GM18499 (cell line): ENCODE results near the gene IRF5.
"Not testable (repeated sequence)": the region's sequence is repeated elsewhere in the genome, so short reads cannot be mapped to it uniquely, and the experiment has no call there.

Experiments
- ATAC-seq: cut with Tn5 transposase; IDR thresholded peaks from one replicate; pipeline ENCODE4 v1.9.1; 2021; ENCODE audit warnings: moderate number of reproducible peaks; ENCODE audit not compliant: insufficient read depth, unreplicated experiment

The IRF5 gene

GRCh38 chr7:128948976-128949760, 11.4 kb downstream of the IRF5 start:
- ATAC-seq, result no peak

- ATAC-seq, result no peak
These were observed 13.6 kb downstream of the IRF5 start for GRCh38 chr7:128951296-128951695.

DNA sequence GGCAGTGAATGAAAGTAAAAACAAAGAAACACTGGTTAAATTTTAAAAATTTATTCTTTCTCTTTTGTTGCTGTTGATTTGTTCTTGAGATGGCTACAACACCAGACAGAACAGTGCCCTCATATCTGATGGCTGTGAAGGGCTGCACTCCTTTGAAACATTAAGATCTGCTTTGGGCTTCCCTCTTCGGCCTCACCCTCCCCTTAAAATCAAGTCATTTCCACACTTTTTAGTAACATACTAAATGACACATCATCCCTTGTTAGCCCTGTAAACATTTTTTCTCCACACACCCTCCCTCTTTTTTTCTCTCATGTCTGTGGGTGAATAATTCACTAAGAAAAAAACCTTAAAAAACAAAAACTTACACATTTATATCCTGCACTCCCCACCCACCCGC, 16.4 kb downstream of the IRF5 start:
- no peak for ATAC-seq

DNA sequence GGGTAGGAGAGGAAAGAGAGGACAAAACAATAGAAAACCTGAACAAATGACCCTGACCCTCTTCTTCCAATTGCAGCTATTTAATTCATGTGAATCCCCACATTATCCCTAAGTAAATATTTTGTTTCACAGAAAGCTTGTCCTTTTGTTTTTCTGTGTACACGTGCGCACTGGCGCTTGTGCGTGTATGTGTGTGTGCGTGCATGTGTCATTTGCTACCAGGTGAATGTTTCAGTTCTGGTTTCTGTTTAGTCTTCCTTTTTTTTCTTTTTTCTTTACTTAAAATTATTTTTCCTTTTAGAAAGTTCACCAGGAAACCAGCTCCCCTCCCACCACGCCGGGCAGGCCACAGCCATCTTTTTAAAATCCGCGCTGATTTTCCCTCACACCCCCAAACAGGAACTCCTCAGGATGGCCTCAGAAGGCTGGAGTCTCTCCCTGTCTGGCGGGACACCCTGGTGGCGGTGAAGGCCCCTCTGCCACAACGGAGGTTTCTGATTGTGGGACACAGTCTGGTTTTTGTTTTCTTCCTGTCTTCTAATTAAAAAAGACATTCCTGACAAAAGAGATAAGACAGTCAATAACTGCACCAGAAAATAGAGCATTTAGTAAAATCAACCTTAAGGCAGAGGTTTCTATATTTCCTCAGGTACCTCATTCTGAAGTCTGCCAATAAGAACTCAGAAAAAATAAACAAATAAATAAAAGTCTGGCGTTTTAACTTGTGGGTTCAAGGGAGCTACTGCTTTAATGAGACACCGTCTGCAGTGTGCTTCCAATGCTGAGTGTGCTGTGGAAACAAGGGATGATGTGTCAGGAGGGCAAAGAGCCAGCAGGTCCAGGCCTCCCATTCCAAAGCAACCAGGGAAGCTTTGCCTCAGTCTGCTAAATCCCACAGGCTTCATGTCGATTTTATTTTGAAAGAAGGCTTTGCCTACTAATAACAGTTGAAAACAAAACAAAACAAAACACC, 17.4 kb downstream of the IRF5 start:
- no peak for ATAC-seq

DNA sequence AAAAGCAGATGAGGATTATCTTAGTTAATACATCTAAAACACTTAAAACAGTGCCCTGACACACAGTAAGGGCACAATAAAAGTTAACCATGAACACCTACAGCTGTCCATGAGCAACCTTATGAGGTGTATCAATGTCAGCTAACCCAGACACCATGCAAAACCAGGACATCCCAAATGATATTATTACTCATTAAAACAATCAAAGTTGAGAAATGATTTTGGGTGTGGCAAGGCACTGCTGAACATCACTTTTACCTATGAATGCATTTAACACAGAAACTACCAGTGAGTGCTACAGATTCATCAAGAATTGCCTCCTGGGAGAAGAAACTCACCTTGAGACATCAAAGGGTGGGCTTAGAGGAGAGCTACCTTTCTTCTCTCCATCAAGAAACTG, 18.3 kb downstream of the IRF5 start:
- ATAC-seq, result no peak

DNA sequence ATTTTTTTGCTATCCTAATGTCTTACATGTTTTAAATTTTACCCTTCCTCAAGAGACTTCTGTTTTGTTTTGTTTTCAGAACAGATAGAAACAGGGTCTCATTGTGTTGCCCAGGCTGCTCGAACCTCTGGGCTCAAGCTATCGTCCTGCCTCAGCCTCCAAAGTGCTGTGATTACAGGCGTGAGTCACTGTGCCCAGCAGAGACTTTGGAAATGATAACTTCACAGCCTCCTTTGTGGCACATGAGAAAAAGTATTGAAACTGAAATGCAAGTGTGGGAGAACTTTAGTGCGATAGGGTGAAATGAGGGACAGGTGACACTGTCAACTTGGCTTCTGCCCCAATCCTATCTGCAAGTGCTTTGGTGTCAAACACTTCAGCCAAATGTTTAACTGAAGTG, 21.6 kb downstream of the IRF5 start:
- ATAC-seq, result no peak

DNA sequence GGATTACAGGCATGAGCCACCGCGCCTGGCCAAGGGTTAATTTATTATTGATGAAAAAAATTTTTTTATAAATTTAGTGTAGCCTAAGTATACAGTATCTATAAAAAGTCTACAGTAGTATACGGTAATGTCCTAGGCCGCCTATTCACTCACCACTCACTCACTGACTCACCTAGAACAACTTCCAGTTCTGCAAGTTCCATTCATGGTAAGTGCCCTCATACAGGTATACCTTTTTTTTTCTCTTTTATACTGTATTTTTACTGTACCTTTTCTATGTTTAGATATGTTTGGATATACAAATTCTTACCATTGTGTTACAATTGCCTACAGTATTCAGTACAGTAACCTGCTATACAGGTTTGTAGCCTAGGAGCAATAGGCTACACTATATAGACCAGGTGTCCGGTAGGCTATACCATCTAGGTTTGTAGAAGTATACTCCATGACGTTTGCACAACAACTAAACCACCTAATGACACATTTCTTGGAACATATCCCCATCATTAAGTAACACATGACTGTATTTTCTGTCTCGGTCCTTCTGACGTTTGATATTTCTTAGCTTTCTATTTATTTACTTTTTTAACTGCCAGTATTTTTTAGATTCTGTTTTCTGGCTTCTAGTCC, 23.4 kb downstream of the IRF5 start:
- no peak for ATAC-seq

DNA sequence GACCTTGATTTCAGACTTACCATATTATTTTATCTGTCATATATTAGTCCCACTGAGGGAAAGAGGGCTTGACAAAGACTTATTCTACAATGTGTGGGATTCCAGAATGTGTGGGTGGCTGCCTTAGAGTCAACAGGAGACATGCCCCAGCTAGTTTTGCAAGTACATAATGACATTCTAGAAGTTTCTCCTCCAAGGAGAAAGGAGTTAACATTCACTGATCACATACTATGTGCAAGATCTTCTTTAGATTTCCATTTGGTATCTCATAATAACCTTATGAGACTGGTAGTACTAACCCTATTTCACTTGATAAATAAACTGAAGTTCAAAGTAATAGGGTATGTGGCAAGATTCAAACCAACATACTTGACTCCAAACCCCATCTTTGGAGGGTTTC, 25.2 kb downstream of the IRF5 start:
- ATAC-seq, result no peak

GRCh38 chr7:128963327-128963757, 25.6 kb downstream of the IRF5 start:
- ATAC-seq, result peak; percentile 76

- no peak for ATAC-seq
These were observed 30.9 kb downstream of the IRF5 start for GRCh38 chr7:128968624-128969023.

DNA sequence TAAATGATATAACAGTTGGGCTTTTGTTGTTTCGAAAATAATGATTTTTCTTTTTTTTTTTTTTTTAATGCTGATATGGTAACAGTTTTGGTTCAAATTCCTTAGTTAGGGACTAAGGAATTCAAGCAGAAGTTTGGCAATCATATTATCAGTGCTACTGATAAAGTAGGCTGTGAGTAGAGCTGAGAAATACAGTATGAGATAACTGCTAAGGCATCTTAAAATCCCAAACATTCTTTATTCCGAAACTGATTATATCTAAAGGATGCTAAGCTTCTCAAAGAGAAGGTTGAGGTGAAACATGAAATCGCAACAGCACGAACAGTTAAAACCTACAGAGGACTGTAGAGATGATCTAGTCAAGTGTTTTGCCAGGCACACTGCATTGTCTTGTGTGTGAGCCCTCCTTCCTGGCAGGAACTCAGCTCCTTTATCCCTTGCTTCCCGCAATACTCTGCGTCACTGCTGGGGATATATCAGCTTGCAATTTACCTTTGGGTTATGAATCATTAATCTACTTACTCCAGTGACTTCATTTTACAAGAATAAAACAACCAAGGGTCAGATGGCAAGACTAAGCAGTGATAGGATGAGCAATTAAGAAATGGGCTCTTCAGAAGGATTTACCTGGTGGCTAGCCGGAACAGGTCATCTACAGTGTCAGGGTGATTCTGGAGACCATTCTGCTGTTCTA, 36.7 kb downstream of the IRF5 start:
- no peak for ATAC-seq

DNA sequence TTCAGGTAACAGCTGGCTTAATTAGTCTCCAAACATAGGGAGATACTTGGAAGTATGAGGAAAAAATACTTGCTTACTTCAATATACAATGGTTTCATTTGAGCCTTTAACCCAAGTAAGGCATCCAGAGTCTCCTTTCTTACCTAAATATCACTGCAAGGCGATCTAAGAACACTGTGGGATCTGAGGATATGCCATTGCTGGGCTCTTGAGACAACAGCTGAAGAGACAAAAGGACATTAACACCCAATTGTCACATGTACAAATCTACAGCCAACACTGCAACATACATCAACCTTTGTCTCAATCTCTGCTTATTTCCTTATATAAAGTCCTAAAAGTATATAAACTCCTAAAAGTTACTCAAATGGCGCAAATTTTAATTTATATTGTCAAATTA, 44.4 kb downstream of the IRF5 start:
- ATAC-seq, result no peak

DNA sequence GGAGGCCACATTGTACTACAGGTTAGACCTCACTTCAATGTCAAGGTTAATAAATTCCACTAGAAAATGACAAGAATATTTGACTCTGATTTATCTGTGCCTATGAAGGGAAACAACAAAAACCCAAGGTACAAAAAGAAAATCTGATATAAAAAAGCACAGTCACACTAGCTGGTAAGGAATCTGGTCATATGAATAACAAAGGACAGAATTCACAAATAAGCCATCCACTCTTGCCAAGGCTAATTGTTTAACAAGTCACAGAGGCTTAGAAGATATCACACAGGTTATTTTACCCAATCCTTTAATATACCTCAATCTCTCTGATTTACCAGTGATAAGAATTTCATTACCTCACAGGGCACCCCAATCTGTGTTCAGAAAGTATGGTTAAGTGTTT, 47.9 kb downstream of the IRF5 start:
- ATAC-seq, result no peak

- no peak for ATAC-seq
These were observed 48.9 kb downstream of the IRF5 start for GRCh38 chr7:128986609-128987008.

- ATAC-seq, result no peak
These were observed 50.6 kb downstream of the IRF5 start for GRCh38 chr7:128988372-128988771.

- ATAC-seq, result no peak
These were observed 52.2 kb downstream of the IRF5 start for GRCh38 chr7:128989961-128990360.

- ATAC-seq, result no peak
These were observed 55.7 kb downstream of the IRF5 start for GRCh38 chr7:128993419-128993818.

- not testable (repeated sequence) for ATAC-seq
These were observed 56.8 kb downstream of the IRF5 start for GRCh38 chr7:128994560-128994959.

GRCh38 chr7:128997181-128997580, 59.5 kb downstream of the IRF5 start:
- no peak for ATAC-seq
